Frontal cortex (tissue), 4 donors: ENCODE results near the gene OR52H1. TPM values are rescaled to one million over a fixed set of nuclear protein-coding genes. Genes with fewer than 3 reads are reported as not detected.

ENCODE experiments used
- DNase-seq, 2 donors: peaks; one replicate each; pipeline ENCODE4 v3.0.0; 2012; ENCODE audit warnings: low spot score in 2 of 2
- FAIRE-seq: peaks from 2 replicates; lab custom pipeline; 2012; peaks lifted over from hg19 to GRCh38; lab: Jason Lieb, UNC
- total RNA-seq: library from RNA; depleted of rRNA; stranded (reverse); fragments of >200 nt; gene quantifications from one replicate; pipeline ENCODE4 v1.2.3, GENCODE V29; 2014
- donor health status: control.
- donor health status: control.
- donor health status: control.

OR52H1 gene
- total RNA-seq, 1 donor from 2014 or later: 0.41 TPM

- FAIRE-seq: no peak
Measured at GRCh38 chr11:5541427-5541826, 6.9 kb downstream of the OR52H1 start.

DNA sequence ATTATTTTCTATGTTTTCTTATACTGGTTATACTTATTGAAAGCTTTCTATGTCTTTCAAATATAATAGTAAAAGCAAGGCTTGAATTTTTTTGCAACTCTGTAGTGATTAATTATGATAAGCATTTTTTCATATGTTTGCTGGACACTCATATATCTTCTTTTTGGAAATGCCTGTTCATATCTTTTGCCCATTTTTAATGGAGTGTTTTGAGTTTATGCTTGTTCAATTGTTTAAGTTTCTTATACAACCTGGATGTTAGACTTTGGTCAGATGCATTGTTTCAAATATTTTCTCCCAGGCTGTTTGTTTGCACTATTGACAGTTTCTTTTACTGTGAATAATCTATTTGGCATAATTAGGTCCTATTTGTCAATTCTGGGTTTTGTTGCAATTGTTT is 11.9 kb downstream of the OR52H1 start:
- DNase-seq (no peak), FAIRE-seq (no peak)

More at GRCh38 chr11:5541427-5541826, 6.9 kb downstream of the OR52H1 start:
- DNase-seq: no peak

DNA sequence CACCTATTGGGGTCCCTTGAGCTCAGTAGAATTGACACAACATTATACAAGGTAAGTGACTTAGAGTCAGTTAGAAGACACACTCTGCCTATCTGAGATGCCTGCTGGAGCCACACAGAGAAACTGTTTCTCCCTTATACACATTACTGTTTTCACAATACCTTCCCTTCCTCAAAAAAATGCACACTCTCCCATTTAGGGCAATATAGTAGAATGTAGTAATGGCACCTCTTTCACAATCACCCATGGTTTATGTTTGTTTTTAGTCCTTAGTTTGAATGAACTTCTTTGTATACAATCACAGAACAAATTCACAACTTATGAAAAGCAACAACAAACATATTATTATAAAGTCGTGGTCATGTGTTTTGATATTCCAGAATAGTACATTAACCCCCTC is 14.3 kb downstream of the OR52H1 start:
- DNase-seq (no peak), FAIRE-seq (no peak)

DNA sequence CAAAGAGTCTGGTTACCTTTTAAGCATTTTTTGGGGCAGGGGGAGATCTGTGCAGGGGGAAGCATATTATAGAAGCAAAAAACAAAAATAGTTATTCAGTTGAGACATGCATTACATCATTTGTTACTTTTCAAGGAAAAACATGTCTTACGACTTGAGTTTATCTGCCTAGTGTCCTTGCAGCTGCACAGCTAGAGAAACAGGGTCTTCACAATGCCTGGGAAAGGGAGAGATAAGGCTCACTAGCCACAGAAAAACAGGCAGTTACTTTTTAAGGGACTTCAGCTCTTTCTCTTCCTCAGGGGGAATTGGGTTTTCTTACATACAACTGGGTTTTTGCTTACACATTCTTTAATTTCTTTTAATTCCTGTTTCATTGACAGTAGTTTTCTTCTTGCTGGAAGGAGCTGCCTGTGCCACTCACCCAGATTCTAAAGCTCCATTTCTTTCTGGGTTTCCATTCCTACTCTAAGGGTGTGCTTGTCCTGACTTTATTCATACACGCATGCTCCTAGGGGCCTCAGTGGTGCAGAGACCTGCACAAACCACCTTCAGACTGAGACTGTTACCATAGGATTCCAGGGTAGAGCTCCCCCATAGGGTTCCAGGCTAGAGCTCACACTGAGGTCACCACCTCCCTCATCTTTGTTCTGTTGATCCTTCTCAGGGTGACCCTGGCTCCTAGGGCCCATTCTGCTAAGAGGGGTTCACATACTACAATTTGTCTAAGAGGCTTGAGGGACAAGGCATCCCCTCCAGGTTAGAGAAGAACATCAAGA is 17.1 kb downstream of the OR52H1 start:
- FAIRE-seq: no peak
- DNase-seq: no peak

DNA sequence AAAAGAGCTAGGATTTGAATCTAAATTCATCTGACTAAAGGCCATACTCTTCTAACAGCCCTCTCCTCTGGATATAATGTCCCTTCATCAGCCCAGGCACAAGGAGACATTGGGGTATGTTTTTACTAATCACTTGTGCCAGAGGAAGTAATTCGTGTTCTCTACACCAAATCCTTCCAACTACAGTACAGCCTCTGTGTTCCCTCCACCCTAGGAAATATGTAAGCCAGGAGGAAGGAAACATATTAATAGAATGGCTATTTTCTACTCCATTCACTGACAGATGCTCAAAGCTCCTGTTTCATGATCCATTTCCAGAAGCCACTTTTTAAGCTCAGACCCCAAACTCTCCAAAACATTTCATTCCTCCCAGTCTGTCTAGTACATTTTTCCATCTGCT is 19.8 kb downstream of the OR52H1 start:
- DNase-seq (no peak), FAIRE-seq (no peak)

DNA sequence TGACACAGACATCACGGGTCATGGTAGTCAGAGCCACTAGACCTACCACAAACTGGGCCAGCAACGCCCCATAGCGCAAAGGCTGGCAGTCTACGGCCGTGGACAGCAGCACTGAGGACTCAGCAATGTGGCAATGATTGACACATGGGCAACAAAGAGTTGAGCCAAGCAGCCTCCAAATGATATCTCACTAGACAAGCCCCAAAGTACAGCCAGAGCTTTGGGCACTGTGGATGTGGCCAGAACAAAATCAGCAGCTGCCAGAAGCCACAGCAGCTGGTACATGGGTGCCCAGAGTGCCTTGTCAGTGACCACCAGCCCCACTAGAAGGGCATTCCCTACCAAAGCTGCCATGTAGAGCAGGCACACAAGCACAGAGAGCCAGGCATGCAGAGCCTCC is 20.6 kb downstream of the OR52H1 start:
- FAIRE-seq (no peak), DNase-seq (no peak)

GRCh38 chr11:5524756-5525155 is 23.6 kb downstream of the OR52H1 start:
- no peak for DNase-seq
- no peak for FAIRE-seq

- FAIRE-seq (no peak), DNase-seq (no peak)
Measured at GRCh38 chr11:5522308-5522707, 26.0 kb downstream of the OR52H1 start.

- FAIRE-seq (no peak), DNase-seq (no peak)
Measured at GRCh38 chr11:5521540-5521939, 26.8 kb downstream of the OR52H1 start.

GRCh38 chr11:5516599-5516998 is 31.7 kb downstream of the OR52H1 start, which contains the start of gene UBQLNL:
Gene UBQLNL, minus strand, starts transcription at chr11:5516699. Its CDS starts 258 bp downstream, at chr11:5516441.
- DNase-seq (no peak), FAIRE-seq (no peak)

DNA sequence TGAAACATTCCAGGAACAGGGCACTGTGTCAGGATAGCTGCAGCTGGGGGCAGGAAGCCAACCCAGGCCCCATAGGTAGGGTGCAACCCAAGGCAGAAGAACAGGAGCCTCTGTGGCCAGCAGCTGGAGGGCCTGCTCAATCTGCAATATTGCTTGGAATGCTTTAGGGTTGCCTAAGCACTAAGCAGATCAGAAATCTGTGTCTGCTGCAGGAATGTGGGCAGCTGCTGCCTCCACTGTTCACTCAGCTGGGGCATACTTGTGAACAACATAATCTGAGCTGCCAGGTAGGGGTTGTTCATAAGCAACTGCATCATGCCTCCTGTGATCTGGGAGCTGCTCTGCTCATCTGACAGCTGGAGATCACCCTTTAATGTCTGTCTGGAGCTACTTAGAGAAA is 33.5 kb downstream of the OR52H1 start:
- FAIRE-seq (no peak), DNase-seq (no peak)

DNA sequence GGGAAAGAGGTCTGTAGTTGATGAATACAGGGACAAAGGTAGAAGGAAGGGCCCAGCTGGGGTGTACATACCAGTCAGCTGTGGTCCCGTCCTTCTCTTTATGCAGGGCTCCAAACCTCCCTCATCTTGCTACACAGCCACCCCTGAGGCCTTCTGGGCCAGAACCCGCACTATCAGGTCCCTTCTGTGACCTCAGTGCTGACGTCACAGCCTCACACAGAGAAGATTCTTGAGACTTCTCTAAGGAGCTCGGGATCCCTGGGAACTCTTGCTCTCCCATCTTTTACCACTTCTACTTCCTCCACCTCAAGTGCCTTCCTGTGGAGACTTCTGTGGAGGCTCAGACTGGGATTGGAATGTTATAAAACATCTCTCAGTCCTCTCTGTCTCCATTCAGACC is 38.5 kb downstream of the OR52H1 start, which contains the start of gene UBQLN3:
UBQLN3 (minus strand) TSS at position 155 of the 400 bp plus-strand sequence. CDS start 399 bp downstream, outside the sequence.
- FAIRE-seq: no peak
- DNase-seq: no peak

DNA sequence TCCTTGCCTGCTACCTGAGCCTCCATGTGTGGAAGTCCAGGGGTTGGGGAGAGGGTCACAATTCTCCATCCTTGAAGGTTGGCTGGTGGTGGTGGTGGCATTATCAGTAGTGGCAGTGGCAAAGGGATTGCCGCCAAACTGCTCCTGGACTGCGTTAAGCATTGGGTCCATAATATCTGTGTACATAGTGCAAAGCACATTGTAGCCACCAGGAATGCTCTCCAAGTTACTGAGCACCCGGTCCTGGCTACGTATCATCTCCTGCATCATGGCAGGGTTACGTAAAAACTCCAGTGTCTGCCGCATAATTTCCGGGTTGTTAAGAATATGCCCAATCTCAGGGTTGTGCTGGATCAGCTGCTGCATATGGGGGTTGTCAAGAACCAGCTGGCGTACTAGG is 39.7 kb downstream of the OR52H1 start:
- FAIRE-seq: no peak
- DNase-seq: no peak

- no peak for FAIRE-seq
- DNase-seq: no peak
Measured at GRCh38 chr11:5507933-5508305, 40.4 kb downstream of the OR52H1 start.

GRCh38 chr11:5507177-5507932 is 41.0 kb downstream of the OR52H1 start:
- no peak for FAIRE-seq
- no peak for DNase-seq

DNA sequence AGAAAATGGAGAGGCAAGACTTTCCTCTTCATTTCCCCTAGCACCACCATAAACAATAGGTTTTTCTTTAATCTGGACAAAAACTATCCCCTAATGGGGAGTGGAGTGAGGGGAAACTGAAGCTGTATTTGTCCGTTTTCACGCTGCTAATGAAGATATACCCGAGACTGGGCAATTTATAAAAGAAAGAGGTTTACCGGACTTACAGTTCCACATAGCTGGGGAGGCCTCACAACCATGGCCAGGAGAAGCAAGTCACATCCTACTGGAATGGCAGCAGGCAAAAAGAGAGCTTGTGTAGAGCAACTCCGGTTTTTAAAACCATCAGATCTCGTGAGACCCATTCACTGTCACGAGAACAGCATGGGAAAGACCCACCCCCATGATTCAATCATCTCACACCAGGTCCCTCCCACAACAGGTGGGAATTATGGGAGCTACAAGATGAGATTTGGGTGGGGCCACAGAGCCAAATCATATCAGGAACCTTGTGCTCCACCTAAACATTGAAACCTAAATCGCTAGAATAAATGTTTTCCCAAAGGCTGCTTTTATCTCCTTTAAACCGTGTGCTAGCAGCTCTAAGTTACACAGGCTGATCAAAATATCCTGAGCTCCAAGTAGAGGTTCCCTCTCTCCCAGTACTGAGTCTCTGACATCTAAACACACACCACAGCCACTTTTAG is 42.8 kb downstream of the OR52H1 start:
- DNase-seq (no peak), FAIRE-seq (no peak)

- FAIRE-seq: no peak
- DNase-seq: no peak
Measured at GRCh38 chr11:5504403-5504921, 43.9 kb downstream of the OR52H1 start.

- FAIRE-seq: no peak
Measured at GRCh38 chr11:5500393-5500801, 47.9 kb downstream of the OR52H1 start.

GRCh38 chr11:5499671-5500070 is 48.7 kb downstream of the OR52H1 start:
- DNase-seq (no peak), FAIRE-seq (no peak)

More at GRCh38 chr11:5500393-5500801, 47.9 kb downstream of the OR52H1 start:
- no peak for DNase-seq
